ENCODE data around the gene CEP164. TPM values are rescaled to one million over a fixed set of nuclear protein-coding genes. Genes with fewer than 3 reads are reported as not detected.

The CEP164 gene
- total and polyA plus RNA-seq, 3 donors from 2014 or later = 83.3 to 157 (median 111) TPM

DNA sequence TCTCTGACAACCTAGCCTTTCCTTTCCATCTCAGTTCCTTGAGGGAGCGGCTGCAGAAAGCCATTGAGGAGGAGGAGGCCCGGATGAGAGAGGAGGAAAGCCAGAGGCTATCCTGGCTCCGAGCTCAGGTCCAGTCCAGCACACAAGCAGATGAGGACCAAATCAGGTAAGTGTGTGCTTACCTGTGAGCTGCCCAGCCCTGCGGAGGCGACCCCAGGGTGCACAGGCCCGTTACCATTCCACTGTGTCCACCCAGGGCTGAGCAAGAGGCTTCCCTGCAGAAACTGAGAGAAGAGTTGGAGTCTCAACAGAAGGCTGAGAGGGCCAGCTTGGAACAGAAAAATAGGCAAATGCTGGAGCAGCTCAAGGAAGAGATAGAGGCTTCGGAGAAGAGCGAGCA is 63.1 kb downstream of the CEP164 start:
- H3K27me3 ChIP-seq = no peaks in the 10 kb centered on the region
- TF ChIP-seq POLR2A (IDR thresholded peaks at IDR 0.05) = no peak
- TF ChIP-seq, protein P1, sequence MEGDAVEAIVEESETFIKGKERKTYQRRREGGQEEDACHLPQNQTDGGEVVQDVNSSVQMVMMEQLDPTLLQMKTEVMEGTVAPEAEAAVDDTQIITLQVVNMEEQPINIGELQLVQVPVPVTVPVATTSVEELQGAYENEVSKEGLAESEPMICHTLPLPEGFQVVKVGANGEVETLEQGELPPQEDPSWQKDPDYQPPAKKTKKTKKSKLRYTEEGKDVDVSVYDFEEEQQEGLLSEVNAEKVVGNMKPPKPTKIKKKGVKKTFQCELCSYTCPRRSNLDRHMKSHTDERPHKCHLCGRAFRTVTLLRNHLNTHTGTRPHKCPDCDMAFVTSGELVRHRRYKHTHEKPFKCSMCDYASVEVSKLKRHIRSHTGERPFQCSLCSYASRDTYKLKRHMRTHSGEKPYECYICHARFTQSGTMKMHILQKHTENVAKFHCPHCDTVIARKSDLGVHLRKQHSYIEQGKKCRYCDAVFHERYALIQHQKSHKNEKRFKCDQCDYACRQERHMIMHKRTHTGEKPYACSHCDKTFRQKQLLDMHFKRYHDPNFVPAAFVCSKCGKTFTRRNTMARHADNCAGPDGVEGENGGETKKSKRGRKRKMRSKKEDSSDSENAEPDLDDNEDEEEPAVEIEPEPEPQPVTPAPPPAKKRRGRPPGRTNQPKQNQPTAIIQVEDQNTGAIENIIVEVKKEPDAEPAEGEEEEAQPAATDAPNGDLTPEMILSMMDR (IDR thresholded peaks at IDR 0.05) = no peak
- no peaks in the 10 kb centered on the region for H3K9me3 ChIP-seq
- DNase-seq = no peak
- H3K4me1 ChIP-seq = no peaks in the 10 kb centered on the region
- H3K4me3 ChIP-seq = no peak overlapping the region
- no peaks in the 10 kb centered on the region for H3K36me3 ChIP-seq (ENCODE audit: low read depth, missing control alignments)
- WGBS, 2 donors = 91 to 97% methylated on average over 8 of the region's 8 CpGs
- no peak overlapping the region for H3K27ac ChIP-seq
- intact Hi-C loops (cut with DNase I; ENCODE audit: low total_unique reads) = no loop called here

DNA sequence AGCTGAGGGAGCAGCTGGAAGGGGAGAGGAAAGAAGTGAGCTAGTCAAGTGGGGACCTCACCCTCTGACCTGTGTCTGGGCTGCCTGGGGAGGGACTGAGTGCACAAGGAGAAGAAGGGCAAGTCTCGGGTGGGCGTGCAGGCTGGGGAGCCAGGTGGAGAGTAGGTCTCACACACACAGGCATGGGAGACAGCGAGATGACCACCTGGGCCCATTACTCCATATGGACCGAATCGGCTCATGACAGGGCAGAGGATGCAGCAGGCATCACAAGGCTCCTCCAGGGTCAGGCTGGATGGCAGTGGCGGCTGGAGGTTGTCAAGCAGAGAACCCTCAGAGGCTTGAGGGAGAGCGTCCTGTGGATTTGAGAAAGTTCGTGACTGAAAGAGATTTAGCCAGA is 63.5 kb downstream of the CEP164 start:
- DNase-seq = no peak
- intact Hi-C loops (cut with DNase I; ENCODE audit: low total_unique reads) = no loop called here
- 96% methylated on average over 7 to 8 of the region's 8 CpGs for WGBS, 2 donors
- Histone ChIP-seq H3K36me3 (ENCODE audit: low read depth, missing control alignments) (no peaks in the 10 kb centered on the region), H3K27me3 (no peaks in the 10 kb centered on the region), H3K27ac (no peak overlapping the region), H3K4me3 (no peak overlapping the region), H3K4me1 (no peaks in the 10 kb centered on the region), H3K9me3 (no peaks in the 10 kb centered on the region)
- TF ChIP-seq, protein P1 (IDR thresholded peaks at IDR 0.05) = no peak
- no peak for TF ChIP-seq POLR2A (IDR thresholded peaks at IDR 0.05)

DNA sequence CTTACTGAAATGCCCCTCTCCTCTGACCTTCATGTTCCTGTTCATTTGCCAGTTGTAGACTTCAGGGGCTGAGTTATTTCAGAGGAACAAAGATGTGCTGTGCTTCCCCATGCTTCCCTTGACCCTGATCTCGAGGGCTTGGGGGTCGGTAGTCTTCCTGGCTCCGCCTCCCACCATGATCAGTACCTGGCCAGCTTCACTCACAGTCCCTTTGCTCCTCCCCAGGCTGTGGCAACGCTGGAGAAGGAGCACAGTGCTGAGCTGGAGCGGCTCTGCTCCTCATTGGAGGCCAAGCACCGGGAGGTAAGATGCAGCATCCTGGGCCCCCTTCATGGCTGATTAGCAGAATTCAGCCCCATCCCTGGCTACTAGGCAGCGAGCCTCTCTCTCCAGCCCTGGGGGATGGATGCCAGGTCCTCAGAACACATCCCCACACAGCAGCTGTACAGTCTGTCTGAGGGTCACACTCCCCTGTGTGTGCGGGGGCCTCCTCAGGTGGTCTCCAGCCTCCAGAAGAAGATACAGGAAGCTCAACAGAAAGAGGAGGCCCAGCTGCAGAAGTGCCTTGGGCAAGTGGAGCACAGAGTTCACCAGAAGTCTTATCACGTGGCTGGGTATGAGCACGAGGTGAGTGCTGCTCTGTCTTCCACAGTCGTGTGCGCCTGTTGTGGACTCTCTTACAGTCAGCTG is 64.5 kb downstream of the CEP164 start:
- H3K36me3 ChIP-seq (ENCODE audit: low read depth, missing control alignments) = no peaks in the 10 kb centered on the region
- no peaks in the 10 kb centered on the region for H3K4me1 ChIP-seq
- no peak overlapping the region for H3K4me3 ChIP-seq
- H3K27me3 ChIP-seq = no peaks in the 10 kb centered on the region
- H3K27ac ChIP-seq = no peak overlapping the region
- H3K9me3 ChIP-seq = no peaks in the 10 kb centered on the region
- TF ChIP-seq POLR2A (IDR thresholded peaks at IDR 0.05) = no peak
- TF ChIP-seq, protein P1 (IDR thresholded peaks at IDR 0.05) = no peak
- intact Hi-C loops (cut with DNase I; ENCODE audit: low total_unique reads) = no loop called here
- DNase-seq = no peak
- 79 to 82% methylated on average over 7 to 12 of the region's 12 CpGs for WGBS, 2 donors

DNA sequence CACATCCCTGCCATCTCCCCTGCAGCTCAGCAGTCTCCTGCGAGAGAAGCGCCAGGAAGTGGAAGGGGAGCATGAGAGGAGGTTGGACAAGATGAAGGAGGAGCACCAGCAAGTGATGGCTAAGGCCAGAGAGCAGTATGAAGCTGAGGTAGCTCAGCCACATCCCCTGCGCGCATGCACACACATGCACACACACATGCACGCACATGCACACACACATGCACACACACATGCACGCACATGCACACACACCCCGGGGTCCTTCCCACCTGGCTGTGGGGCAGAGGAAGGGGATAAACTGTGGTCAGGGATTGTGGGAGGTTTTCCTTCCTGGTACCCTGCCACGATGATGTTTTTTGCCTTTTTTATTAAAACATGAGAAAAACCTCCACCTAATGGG is 65.3 kb downstream of the CEP164 start:
- no peak for DNase-seq
- TF ChIP-seq POLR2A (IDR thresholded peaks at IDR 0.05) = no peak
- TF ChIP-seq, protein P1 (IDR thresholded peaks at IDR 0.05) = no peak
- 82 to 94% methylated on average over 8 of the region's 8 CpGs for WGBS, 2 donors

More for the DNA sequence above, 65.3 kb downstream of the CEP164 start:
- intact Hi-C loops (cut with DNase I; ENCODE audit: low total_unique reads) = no loop called here
- H3K4me1 ChIP-seq = no peaks in the 10 kb centered on the region
- no peaks in the 10 kb centered on the region for H3K36me3 ChIP-seq (ENCODE audit: low read depth, missing control alignments)
- no peak overlapping the region for H3K4me3 ChIP-seq
- no peaks in the 10 kb centered on the region for H3K9me3 ChIP-seq
- H3K27ac ChIP-seq = no peak overlapping the region
- no peaks in the 10 kb centered on the region for H3K27me3 ChIP-seq
